DOHH2 (cell line): ENCODE data around the gene CGNL1.

Experiments
- H3F3A ChIP-seq: fragments of 200-600 bp; sonication (generic), shearing (Covaris generic); 2 replicates; pipeline ENCODE4 v1.6.0; 2016; ENCODE audit warnings: antibody characterized with exemption, mild to moderate bottlenecking; ENCODE audit not compliant: control insufficient read depth, insufficient read depth
- H3K27ac ChIP-seq: fragments of 200-600 bp; sonication (generic); 2 replicates; pipeline ENCODE4 v1.5.1; 2014; ENCODE audit warnings: low read depth, mild to moderate bottlenecking, low read length, moderate library complexity
- H3K27me3 ChIP-seq: fragments of 200-600 bp; sonication (generic); 2 replicates; pipeline ENCODE4 v1.6.1; 2014; ENCODE audit warnings: mild to moderate bottlenecking, low read length, mixed read lengths; ENCODE audit not compliant: control insufficient read depth
- H3K36me3 ChIP-seq: fragments of 200-600 bp; sonication (generic); 2 replicates; pipeline ENCODE4 v1.6.1; 2014; ENCODE audit warnings: mild to moderate bottlenecking, low read length, moderate library complexity, mixed read lengths; ENCODE audit not compliant: control insufficient read depth
- H3K4me1 ChIP-seq: fragments of 200-600 bp; sonication (generic); 2 replicates; pipeline ENCODE4 v1.6.1; 2014; ENCODE audit warnings: mild to moderate bottlenecking, low read length, mixed read lengths; ENCODE audit not compliant: control insufficient read depth
- H3K4me2 ChIP-seq: fragments of 200-600 bp; sonication (generic); 2 replicates; pipeline ENCODE4 v1.6.0; 2014; ENCODE audit warnings: mild to moderate bottlenecking, low read length, moderate library complexity
- H3K4me3 ChIP-seq: fragments of 200-600 bp; sonication (generic); 2 replicates; pipeline ENCODE4 v1.5.1; 2014; ENCODE audit warnings: mild to moderate bottlenecking, low read length, mixed read lengths
- H3K79me2 ChIP-seq: fragments of 200-600 bp; sonication (generic); 2 replicates; pipeline ENCODE4 v1.6.1; 2014; ENCODE audit warnings: mild to moderate bottlenecking, low read length, mixed read lengths; ENCODE audit not compliant: control insufficient read depth
- H3K9me2 ChIP-seq: fragments of 200-600 bp; sonication (generic); replicated peaks from 2 replicates; pipeline ENCODE4 v1.6.1; 2014; ENCODE audit warnings: mild to moderate bottlenecking, low read length, mixed read lengths; ENCODE audit not compliant: control insufficient read depth
- H3K9me3 ChIP-seq: fragments of 200-600 bp; sonication (generic); 2 replicates; pipeline ENCODE4 v1.6.1; 2014; ENCODE audit warnings: antibody characterized with exemption, low read length, mixed read lengths; ENCODE audit not compliant: control insufficient read depth, insufficient read depth
- H4K20me1 ChIP-seq: fragments of 200-600 bp; sonication (generic); 2 replicates; pipeline ENCODE4 v1.6.0; 2014; ENCODE audit warnings: low read depth, mild to moderate bottlenecking, antibody characterized with exemption, low read length, moderate library complexity; ENCODE audit not compliant: control insufficient read depth, insufficient read depth
- EZH2phosphoT487 ChIP-seq: fragments of 200-600 bp; sonication (generic); IDR thresholded peaks from 2 replicates; pipeline ENCODE4 v1.6.1; 2017; ENCODE audit warnings: borderline replicate concordance, mild to moderate bottlenecking, antibody characterized with exemption, low read length, moderate library complexity, mixed read lengths
- TF ChIP-seq, protein P1 (sequence below): fragments of 200-600 bp; sonication (generic); IDR thresholded peaks from one replicate; pipeline ENCODE4 v1.5.1; 2014; ENCODE audit warnings: antibody characterized with exemption, mild to moderate bottlenecking, low read depth, low read length; ENCODE audit not compliant: poor library complexity, severe bottlenecking

The CGNL1 gene

GRCh38 chr15:57446393-57446792 is 70.1 kb downstream of the CGNL1 start:
- H3K4me2 ChIP-seq: no peak overlapping the region
- no peaks in the 10 kb centered on the region for H3K9me3 ChIP-seq
- no peak overlapping the region for H3K4me3 ChIP-seq
- no peaks in the 10 kb centered on the region for H3F3A ChIP-seq
- no peak overlapping the region for H3K27ac ChIP-seq
- H4K20me1 ChIP-seq: no peaks in the 10 kb centered on the region
- H3K9me2 ChIP-seq: no peaks in the 10 kb centered on the region
- no peaks in the 10 kb centered on the region for H3K4me1 ChIP-seq
- H3K36me3 ChIP-seq: no peaks in the 10 kb centered on the region
- TF ChIP-seq, protein P1, sequence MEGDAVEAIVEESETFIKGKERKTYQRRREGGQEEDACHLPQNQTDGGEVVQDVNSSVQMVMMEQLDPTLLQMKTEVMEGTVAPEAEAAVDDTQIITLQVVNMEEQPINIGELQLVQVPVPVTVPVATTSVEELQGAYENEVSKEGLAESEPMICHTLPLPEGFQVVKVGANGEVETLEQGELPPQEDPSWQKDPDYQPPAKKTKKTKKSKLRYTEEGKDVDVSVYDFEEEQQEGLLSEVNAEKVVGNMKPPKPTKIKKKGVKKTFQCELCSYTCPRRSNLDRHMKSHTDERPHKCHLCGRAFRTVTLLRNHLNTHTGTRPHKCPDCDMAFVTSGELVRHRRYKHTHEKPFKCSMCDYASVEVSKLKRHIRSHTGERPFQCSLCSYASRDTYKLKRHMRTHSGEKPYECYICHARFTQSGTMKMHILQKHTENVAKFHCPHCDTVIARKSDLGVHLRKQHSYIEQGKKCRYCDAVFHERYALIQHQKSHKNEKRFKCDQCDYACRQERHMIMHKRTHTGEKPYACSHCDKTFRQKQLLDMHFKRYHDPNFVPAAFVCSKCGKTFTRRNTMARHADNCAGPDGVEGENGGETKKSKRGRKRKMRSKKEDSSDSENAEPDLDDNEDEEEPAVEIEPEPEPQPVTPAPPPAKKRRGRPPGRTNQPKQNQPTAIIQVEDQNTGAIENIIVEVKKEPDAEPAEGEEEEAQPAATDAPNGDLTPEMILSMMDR: no peak
- no peak for TF ChIP-seq EZH2phosphoT487
- H3K27me3 ChIP-seq: peaks cover 13% of the 10 kb centered on the region
- no peaks in the 10 kb centered on the region for H3K79me2 ChIP-seq

DNA sequence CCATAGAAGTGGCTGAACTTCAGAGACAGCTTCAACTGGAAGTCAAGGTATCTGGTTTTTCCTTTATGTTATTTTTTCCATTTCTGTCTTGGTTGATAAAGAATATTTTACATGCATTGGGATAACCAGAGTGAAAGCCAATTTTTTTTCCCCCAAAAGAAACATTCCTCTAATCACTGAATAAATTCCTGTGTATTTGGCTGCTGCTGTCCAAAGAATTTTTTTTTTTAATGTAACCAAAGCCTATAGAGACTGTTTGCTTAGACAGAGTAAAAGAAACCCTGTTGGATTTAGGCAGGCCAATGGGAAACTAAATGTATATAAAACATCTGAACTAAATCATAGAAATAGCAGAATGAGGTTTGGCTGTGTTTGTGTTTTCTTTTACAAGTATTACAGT is 75.2 kb downstream of the CGNL1 start:
- H3K4me3 ChIP-seq: no peak overlapping the region
- H4K20me1 ChIP-seq: no peaks in the 10 kb centered on the region
- TF ChIP-seq, protein P1: no peak
- TF ChIP-seq EZH2phosphoT487: no peak
- peaks cover 28% of the 10 kb centered on the region for H3K27me3 ChIP-seq
- no peaks in the 10 kb centered on the region for H3K79me2 ChIP-seq
- no peak overlapping the region for H3K27ac ChIP-seq
- H3K4me2 ChIP-seq: no peak overlapping the region
- no peaks in the 10 kb centered on the region for H3K9me3 ChIP-seq
- no peaks in the 10 kb centered on the region for H3F3A ChIP-seq
- no peaks in the 10 kb centered on the region for H3K9me2 ChIP-seq
- H3K36me3 ChIP-seq: no peaks in the 10 kb centered on the region
- no peaks in the 10 kb centered on the region for H3K4me1 ChIP-seq

DNA sequence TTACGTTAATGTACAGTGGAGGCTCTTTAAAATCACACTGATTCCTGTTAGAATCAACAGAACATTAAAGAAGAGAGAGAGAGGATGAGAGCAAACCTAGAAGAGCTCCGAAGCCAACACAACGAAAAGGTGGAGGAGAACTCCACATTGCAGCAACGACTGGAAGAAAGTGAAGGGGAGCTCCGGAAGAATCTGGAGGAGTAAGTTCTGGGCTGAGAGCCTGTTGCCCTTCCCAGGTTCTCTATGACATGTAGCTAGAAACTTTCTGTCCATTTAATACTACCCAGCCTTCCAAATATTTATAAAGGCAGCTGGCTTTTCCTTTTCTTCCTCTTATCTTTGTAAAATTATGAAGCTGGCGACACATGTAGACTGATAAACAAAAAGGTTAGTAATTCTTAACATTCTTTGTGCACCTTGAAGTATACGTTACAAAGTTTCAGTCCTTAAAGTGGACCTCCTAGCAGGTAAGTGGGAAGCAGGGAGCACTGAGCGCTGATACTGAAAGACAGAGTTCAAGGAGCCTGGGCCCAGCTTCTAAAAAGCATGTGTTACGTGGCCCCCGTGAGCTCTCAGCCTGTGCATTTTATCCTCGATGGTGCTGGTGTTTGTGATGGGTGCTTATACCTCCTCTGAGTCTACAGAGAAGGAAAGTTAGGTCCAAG is 75.9 kb downstream of the CGNL1 start:
- Histone ChIP-seq H3K79me2 (no peaks in the 10 kb centered on the region), H3K27ac (no peak overlapping the region), H3K27me3 (peaks cover 28% of the 10 kb centered on the region), H3K4me1 (no peaks in the 10 kb centered on the region), H3K4me3 (no peak overlapping the region), H3K9me2 (no peaks in the 10 kb centered on the region), H4K20me1 (no peaks in the 10 kb centered on the region), H3K36me3 (no peaks in the 10 kb centered on the region), H3K9me3 (no peaks in the 10 kb centered on the region), H3F3A (no peaks in the 10 kb centered on the region), H3K4me2 (no peak overlapping the region)
- TF ChIP-seq EZH2phosphoT487: no peak
- TF ChIP-seq, protein P1: no peak
